SJSA1 (cell line): ENCODE measurements around the gene ZNF518B. TPM values are rescaled to one million over a fixed set of nuclear protein-coding genes. Genes with fewer than 3 reads are reported as not detected.

Experiments used
- DNase-seq, 2 experiments: peaks; one replicate each; pipeline ENCODE4 v3.0.0-alpha.2; 2015 to 2020; ENCODE audit warnings: low spot score in 2 of 2, low read depth in 1 of 2
- H3K27ac ChIP-seq: fragments of 250-450 bp; sonication (Bioruptor Pico); 2 replicates; pipeline ENCODE4 v1.5.1; 2020; ENCODE audit warnings: mild to moderate bottlenecking, moderate library complexity
- H3K27me3 ChIP-seq: fragments of 250-450 bp; sonication (Bioruptor Pico); replicated peaks from 2 replicates; pipeline ENCODE4 v1.5.1; 2020; ENCODE audit warnings: mild to moderate bottlenecking, moderate library complexity
- H3K36me3 ChIP-seq: fragments of 250-450 bp; sonication (Bioruptor Pico); 2 replicates; pipeline ENCODE4 v1.5.1; 2020; ENCODE audit warnings: mild to moderate bottlenecking
- H3K4me1 ChIP-seq: fragments of 250-450 bp; sonication (Bioruptor Pico); replicated peaks from 2 replicates; pipeline ENCODE4 v1.6.1; 2021; ENCODE audit warnings: mild to moderate bottlenecking
- H3K4me3 ChIP-seq: fragments of 250-450 bp; sonication (Bioruptor Pico); 2 replicates; pipeline ENCODE4 v1.5.1; 2020; ENCODE audit warnings: mild to moderate bottlenecking
- H3K9me3 ChIP-seq: fragments of 250-450 bp; sonication (Bioruptor Pico); replicated peaks from 2 replicates; pipeline ENCODE4 v1.5.1; 2020; ENCODE audit warnings: mild to moderate bottlenecking
- total RNA-seq: library from RNA; depleted of rRNA; stranded (reverse); fragments of >200 nt; shearing (Covaris generic); gene quantifications from 2 replicates; pipeline ENCODE4 v1.2.3, GENCODE V29; 2014

ZNF518B gene
- total RNA-seq, 1 experiment from 2014 or later, result 24.9 TPM

DNA sequence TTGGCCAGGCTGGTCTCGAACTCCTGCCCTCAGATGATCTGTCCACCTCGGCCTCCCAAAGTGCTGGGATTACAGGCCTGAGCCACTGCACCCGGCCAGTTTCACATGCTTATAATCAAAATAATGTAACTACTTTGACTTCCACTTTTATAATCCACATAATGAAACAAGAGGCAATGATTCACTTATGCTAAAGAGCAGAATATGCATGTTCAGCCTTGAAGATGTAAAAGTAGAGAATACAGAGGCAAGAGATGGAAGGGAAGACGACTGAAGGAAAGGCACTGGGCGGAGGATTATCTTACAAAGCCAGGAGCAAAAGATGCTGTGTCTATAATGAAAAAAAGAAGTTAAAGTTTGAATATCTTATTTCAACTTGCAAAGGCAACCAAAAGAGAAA lies 13.3 kb upstream of the ZNF518B start:
- Histone ChIP-seq H3K9me3 (no peaks in the 10 kb centered on the region), H3K4me3 (no peak overlapping the region), H3K36me3 (no peaks in the 10 kb centered on the region), H3K27me3 (no peaks in the 10 kb centered on the region), H3K4me1 (no peaks in the 10 kb centered on the region), H3K27ac (no peak overlapping the region)
- no peak for DNase-seq

DNA sequence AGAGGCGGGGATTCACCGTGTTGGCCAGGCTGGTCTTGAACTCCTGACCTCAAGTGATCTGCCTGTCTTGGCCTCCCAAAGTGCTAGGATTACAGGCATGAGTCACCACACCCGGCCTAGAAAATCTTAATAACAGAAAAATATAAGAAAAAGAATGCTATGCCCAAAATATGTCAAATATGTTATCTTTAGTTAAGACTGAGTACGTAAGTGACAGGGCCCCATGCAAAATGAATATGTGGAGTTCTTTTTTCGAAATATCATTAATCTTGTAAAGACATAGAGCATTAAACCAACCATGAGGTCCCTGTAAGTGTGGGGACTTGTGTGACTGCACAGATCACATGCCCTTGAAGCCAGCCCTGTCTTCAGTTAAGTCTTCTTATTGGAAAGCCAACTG lies 8.9 kb upstream of the ZNF518B start:
- no peaks in the 10 kb centered on the region for H3K27me3 ChIP-seq
- H3K4me1 ChIP-seq, result peaks cover 4% of the 10 kb centered on the region; the same call in 1 of the 2 replicates
- H3K9me3 ChIP-seq, result no peaks in the 10 kb centered on the region
- DNase-seq, result no peak
- no peaks in the 10 kb centered on the region for H3K36me3 ChIP-seq
- H3K4me3 ChIP-seq, result no peak overlapping the region
- H3K27ac ChIP-seq, result no peak overlapping the region

DNA sequence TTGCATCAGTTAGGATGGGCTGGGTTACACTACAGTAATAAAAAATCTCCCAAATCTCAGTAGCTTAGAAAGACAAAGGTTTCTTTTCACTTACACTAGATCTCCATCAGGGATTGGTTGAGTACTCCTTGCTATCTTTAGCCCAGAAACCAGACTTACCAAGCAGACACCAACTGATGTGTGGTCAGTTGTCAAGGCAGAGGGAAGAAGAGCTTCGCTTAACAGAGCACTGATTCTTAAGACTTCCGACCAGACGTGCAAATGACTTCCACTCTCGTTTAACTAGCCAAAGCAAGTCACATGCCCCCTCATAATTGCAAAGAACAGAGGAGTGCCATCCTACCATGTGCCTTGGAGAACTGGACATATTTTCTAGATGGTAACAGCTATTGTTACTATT lies 5.7 kb upstream of the ZNF518B start:
- Histone ChIP-seq H3K4me1 (peaks cover 6% of the 10 kb centered on the region; the same call in 1 of the 2 replicates), H3K36me3 (no peaks in the 10 kb centered on the region), H3K4me3 (no peak overlapping the region), H3K27ac (no peak overlapping the region), H3K9me3 (no peaks in the 10 kb centered on the region), H3K27me3 (no peaks in the 10 kb centered on the region)
- DNase-seq, result no peak

DNA sequence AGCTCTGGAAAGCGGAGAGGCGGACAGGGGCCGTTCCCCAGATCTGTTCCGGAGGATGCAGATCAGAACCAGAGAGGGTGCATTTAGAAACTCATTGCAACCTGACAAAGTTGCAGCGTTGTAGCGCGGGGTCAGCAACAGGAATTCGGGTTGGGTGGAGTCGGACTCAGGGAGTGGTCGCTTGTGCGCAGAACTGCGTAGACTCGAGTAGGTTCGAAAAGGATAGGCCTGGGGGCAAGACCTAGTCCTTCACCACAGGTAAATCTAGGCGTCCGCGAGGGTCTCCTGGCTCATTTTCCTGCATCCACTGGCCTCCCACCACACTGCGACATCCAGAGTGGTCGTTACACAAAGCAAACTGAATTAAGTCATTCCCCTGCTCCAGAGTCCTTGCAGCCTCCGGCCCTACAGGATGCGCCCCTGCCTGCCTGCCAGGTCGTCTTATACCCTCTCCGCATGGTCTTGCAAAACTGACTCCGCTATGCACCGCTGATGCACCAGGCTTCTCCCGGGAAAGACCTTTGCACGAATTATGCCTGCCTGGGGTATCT lies 4.7 kb upstream of the ZNF518B start:
- DNase-seq, result no peak
- no peak overlapping the region for H3K27ac ChIP-seq
- peaks cover 10% of the 10 kb centered on the region for H3K4me1 ChIP-seq

DNA sequence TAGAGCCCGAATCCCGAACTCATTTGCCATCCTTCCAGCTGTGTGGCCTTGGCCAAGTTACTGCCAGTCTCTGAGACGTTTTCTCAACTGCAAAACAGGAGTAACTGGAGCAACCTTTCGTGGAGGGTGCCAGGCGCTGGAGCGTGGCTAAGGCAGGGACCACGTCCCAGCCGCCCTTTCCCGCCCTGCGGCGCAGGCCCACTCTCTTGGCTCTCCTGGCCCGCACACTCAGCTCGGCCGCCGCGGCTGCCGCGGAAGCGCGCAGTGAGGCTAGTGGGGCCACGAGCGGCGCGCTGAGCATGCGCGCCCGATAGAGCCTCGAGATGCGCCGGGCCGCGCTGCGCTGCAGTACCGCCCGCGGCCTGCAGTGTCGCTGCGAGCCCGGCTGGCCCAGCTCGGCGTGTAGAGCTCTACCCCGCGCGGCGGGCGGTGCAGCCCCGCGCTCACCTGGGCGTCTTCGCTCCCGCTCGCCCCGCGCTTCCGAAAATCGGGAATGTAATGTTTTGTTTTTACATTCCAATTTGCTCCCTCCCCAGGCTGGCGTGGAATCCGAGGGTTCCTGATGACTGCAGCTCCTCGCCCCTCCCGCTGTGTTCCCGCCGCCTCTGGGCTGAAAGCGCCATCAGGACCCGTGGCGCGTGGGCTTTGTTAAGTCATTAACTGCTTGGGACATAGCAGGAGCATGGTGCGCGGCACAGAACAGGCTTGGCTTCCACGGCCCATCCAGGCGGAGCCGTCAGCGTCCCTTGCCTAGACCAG lies 4.0 kb upstream of the ZNF518B start:
- H3K36me3 ChIP-seq, result no peaks in the 10 kb centered on the region; the same call in 1 of the 2 replicates
- DNase-seq, result peak; percentile 34 to 42
- no peaks in the 10 kb centered on the region for H3K27me3 ChIP-seq
- peak overlapping the region; percentile 9 for H3K4me3 ChIP-seq
- H3K4me1 ChIP-seq, result peaks cover 13% of the 10 kb centered on the region
- H3K9me3 ChIP-seq, result no peaks in the 10 kb centered on the region
- H3K27ac ChIP-seq, result no peak overlapping the region

More for the DNA sequence above, 4.7 kb upstream of the ZNF518B start:
- Histone ChIP-seq H3K4me3 (no peak overlapping the region), H3K36me3 (no peaks in the 10 kb centered on the region), H3K9me3 (no peaks in the 10 kb centered on the region), H3K27me3 (no peaks in the 10 kb centered on the region)

DNA sequence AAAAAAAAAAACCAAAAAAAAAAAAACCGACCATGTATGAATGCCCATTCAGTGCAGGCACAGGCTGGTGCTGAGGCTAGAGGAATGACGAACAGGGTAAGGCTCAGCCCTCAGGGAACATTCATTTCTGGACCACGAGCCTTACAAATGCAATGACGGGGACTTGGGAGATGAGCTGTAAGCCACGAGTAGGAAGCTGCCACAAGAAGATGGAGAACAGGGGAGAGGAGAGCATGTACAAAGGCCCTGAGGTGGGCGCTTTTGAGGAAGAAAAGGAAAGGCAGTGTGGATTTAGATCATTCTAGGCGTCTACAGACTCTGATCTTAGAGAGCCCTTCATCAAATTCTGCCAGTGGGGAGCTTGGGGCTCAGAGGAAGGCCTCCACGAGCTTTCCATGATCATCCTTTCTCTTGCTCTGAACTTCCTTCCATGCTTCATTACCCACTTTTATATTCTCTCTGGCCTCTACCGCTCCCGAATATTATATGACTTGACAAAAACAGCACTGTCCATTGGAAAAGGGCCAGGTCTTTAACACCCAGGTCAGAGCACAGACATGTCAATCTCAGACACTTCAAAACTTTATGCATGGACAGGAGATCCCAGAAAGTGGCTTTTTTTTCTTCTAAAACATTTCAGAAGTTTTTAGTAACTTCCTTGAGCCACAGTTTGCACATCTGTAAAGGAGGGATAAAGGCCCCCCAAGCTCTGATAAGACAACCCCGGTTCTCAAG lies 3.3 kb upstream of the ZNF518B start:
- Histone ChIP-seq H3K27ac (no peak overlapping the region), H3K4me3 (no peak overlapping the region), H3K9me3 (no peaks in the 10 kb centered on the region), H3K4me1 (peaks cover 14% of the 10 kb centered on the region), H3K36me3 (no peaks in the 10 kb centered on the region; the same call in 1 of the 2 replicates), H3K27me3 (no peaks in the 10 kb centered on the region)
- no peak for DNase-seq

DNA sequence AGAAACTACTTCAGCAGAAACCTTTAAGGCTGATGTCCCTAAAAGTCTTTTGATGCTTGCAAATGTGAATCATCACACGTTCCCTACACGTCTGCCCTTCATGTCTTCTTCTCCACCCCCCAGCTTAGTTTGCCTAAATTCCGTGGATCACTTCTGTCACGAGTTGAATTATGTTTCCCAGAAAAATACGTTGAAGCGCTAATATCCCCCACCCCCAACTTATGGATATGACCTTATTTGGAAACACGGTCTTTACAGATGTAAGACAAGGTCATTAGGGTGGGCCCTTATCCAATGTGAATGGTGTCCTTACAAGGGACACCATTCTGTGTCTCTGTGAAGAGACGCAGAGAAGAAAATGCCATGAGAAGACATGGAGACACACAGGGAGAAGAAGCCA lies 2.1 kb upstream of the ZNF518B start:
- no peak for DNase-seq
- H3K9me3 ChIP-seq, result no peaks in the 10 kb centered on the region
- no peak overlapping the region for H3K27ac ChIP-seq
- no peak overlapping the region for H3K4me3 ChIP-seq
- H3K36me3 ChIP-seq, result no peaks in the 10 kb centered on the region; the same call in 1 of the 2 replicates
- H3K4me1 ChIP-seq, result peaks cover 14% of the 10 kb centered on the region
- H3K27me3 ChIP-seq, result no peaks in the 10 kb centered on the region

DNA sequence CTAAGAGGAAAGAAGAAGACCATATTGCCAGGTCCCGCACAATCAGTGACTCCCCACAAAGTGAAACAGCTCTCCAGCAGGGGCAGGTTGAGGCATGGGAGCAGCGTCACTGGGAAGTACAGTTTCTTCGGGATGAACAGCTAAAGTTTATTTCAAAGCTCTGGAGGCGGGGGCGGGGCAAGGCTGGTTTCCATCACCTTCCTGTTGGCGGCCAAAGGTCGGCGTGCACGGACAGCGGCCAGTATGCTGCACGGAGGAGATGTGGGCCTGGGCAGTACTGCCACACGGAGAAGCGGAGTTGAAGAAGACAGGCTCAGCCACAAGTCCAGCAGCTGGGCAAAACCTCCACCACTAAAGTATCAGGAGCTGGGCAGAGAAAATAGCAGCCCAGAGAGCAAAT lies 951 bp upstream of the ZNF518B start:
- no peak overlapping the region for H3K4me3 ChIP-seq
- no peaks in the 10 kb centered on the region for H3K9me3 ChIP-seq
- no peaks in the 10 kb centered on the region; the same call in 1 of the 2 replicates for H3K36me3 ChIP-seq
- H3K27ac ChIP-seq, result no peak overlapping the region
- DNase-seq, result no peak
- no peaks in the 10 kb centered on the region for H3K27me3 ChIP-seq
- peaks cover 14% of the 10 kb centered on the region for H3K4me1 ChIP-seq

DNA sequence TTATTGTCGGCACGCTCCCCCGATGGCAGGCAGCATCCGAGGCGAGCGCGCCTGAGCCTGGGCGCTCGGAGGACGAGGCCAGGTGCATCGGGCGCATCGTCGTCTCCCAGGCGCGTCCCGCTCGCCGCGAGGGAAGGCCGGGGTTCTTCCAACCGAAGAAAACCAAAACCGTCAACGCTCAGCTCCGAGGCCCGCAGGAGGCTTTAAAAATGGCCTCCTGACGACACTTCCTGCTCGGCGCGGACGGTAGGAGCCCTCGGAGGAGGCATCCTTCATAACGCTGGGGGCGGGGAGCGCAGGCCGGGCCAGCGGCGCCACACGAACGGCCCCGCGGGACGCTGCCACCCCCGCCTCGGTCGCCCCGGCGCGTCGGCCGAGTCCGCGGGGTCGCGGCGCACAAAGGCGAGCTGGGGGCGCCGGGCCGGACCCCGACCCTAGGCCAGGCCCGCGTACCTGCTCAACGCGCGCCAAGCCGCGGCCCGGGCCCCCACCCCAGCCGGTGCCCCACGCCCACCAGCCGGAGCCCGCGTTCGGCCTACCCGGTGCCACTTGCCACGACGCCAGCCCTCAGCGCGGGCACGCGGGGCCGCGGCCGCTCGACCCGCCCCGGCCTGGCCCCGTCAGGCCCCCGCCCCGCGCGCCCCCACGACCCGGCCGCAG lies 501 bp downstream of the ZNF518B start:
- H3K4me1 ChIP-seq, result peaks cover 14% of the 10 kb centered on the region
- H3K4me3 ChIP-seq, result peak overlapping the region; percentile 69
- peak; percentile 9 to 46 for DNase-seq
- H3K27me3 ChIP-seq, result no peaks in the 10 kb centered on the region
- no peaks in the 10 kb centered on the region for H3K9me3 ChIP-seq
- peaks cover 3% of the 10 kb centered on the region for H3K36me3 ChIP-seq
- 0 out of 2 replicates have a peak overlapping the region, but pooled peaks have one; percentile 17 for H3K27ac ChIP-seq

DNA sequence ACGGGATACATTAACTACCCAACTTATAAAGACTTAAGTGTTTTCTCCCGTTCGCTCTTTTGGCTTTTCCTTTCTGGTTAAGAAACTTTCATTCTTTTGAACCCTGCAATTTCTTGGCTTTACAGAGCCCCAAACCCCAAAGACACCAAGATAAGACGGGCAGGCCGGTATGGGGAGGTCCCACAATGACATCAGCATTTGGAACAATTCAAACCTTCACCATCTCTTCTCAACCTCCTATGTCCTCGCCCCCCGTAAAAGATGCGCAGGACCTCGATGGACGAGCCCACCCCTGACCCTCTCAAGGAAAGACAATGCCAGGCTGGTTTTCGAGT lies 999 bp downstream of the ZNF518B start:
- DNase-seq, result no peak
- H3K36me3 ChIP-seq, result peaks cover 7% of the 10 kb centered on the region
- H3K9me3 ChIP-seq, result no peaks in the 10 kb centered on the region
- peaks cover 10% of the 10 kb centered on the region for H3K4me1 ChIP-seq
- H3K27me3 ChIP-seq, result no peaks in the 10 kb centered on the region
- H3K27ac ChIP-seq, result 0 out of 2 replicates have a peak overlapping the region, but pooled peaks have one; percentile 17
- peak overlapping the region; percentile 69 for H3K4me3 ChIP-seq

DNA sequence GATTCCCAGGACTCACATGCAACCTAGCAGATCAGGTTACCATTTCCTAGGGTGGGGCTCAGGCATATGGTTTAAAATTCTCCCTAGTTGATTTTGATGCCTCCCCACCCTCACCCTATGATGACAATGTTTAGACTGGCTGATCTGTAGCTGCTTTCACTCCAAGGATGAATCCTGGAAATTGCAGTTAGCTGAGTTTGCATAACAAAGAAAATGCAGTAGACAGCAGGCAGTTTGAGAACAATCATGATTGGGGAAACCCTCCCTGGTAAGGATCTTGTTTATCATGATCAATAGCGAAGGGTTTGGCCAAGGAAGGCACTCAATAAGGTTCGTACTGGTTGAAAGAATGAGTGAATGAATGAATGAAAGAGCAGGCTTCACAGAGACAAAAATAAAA lies 2.1 kb downstream of the ZNF518B start:
- Histone ChIP-seq H3K9me3 (no peaks in the 10 kb centered on the region), H3K4me3 (no peak overlapping the region), H3K36me3 (peaks cover 7% of the 10 kb centered on the region), H3K27me3 (no peaks in the 10 kb centered on the region), H3K4me1 (peaks cover 7% of the 10 kb centered on the region), H3K27ac (no peak overlapping the region)
- DNase-seq, result no peak

DNA sequence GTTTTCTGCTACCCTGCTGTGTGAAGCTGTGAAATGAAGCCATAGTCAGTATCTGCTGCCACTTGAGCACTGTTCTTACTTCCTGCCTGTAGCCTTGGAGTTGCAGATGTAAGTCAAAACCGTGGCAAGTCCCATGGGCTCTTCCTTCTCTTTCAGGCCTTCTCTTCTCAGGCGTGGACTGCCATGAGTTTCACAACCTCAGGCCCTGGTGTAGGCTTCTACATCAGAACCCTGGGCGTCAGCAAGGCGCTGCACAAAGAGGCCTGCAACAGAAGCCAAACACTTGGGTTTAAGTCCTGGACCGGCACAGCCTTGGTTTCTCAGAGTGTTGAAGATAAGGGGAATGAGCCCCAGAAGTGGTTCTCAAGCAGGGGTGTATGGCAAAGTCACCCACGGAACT lies 2.5 kb downstream of the ZNF518B start:
- H3K9me3 ChIP-seq, result no peaks in the 10 kb centered on the region
- no peak for DNase-seq
- no peak overlapping the region for H3K27ac ChIP-seq
- peaks cover 7% of the 10 kb centered on the region for H3K4me1 ChIP-seq
- H3K36me3 ChIP-seq, result peaks cover 7% of the 10 kb centered on the region
- no peak overlapping the region for H3K4me3 ChIP-seq
- no peaks in the 10 kb centered on the region for H3K27me3 ChIP-seq

DNA sequence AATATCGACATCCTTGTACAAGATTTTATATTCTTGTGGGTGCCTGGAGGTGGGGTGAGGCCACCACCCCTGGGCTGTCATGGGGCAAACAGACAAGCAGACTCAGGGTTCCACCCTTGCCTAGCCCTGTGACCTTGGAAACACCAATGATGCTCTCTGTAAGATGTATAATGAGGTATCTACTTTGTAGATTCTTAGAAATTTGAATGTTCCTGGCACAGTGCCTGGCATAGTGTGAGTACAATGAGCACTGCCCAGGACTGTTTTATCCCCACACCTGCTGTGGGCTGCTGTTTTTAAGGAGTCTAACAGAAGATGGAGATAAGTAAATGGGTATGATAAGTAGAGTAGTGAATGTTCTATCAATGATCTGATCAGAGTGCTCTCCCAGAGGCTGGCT lies 3.1 kb downstream of the ZNF518B start:
- Histone ChIP-seq H3K27ac (no peak overlapping the region), H3K9me3 (no peaks in the 10 kb centered on the region), H3K4me1 (peaks cover 7% of the 10 kb centered on the region), H3K27me3 (no peaks in the 10 kb centered on the region), H3K4me3 (no peak overlapping the region), H3K36me3 (peaks cover 7% of the 10 kb centered on the region)
- no peak for DNase-seq

DNA sequence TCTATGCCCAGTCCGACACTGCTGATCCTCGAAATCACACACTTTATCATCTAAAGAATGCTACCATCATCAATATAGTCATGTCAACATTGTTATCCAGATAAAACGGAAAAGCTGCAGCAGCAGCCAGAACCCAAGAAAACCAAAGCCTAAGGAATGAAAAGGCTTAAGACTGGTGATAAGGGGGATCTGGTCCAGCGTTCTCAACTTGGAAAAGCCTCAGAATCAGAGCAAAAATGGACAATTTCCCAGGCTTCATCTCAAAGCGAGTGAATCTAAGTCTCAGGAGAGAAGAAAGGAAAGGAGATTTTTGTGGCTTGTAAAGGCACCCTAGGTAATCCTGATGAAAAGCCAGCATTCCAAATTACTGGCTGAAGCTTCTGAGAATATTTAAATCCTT lies 8.2 kb downstream of the ZNF518B start:
- Histone ChIP-seq H3K4me1 (no peaks in the 10 kb centered on the region), H3K4me3 (no peak overlapping the region), H3K27me3 (no peaks in the 10 kb centered on the region), H3K36me3 (peaks cover 22% of the 10 kb centered on the region), H3K9me3 (no peaks in the 10 kb centered on the region), H3K27ac (no peak overlapping the region)
- DNase-seq, result no peak
